ENCODE data around the gene IL1RL2.

The IL1RL2 gene

GRCh38 chr2:102186791-102187495, at the start of gene IL1RL2:
TSS of gene IL1RL2 (plus strand) at chr2:102187023. CDS start at chr2:102187868, 845 bp downstream.
- DNase-seq (ENCODE audit: low read depth), result no peak

DNA sequence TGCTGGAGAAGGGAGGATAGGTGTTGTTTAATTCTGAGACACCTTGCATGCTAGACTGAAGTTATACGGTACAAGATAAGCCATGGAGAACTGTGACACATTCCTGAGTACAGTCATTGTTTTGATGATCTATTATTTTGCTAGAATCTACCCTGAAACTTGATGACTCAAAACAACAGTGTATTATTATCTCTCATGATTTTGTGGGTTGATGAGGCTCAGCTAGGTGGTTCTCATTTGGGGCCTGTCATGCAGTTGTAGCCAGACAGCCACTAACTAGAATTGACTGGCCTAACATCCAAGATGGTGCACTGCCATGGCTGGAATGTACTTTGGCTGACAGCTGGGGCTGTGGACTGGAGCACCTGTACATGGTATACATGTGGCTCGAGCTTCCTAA, 49.7 kb upstream of the IL1RL2 start:
- DNase-seq (ENCODE audit: low read depth), result no peak

- no peak for DNase-seq (ENCODE audit: low read depth)
These were observed 48.5 kb upstream of the IL1RL2 start for GRCh38 chr2:102138331-102138730.

- no peak for DNase-seq (ENCODE audit: low read depth)
These were observed 47.0 kb upstream of the IL1RL2 start for GRCh38 chr2:102139851-102140250.

GRCh38 chr2:102140377-102140776, 46.4 kb upstream of the IL1RL2 start:
- DNase-seq (ENCODE audit: low read depth), result no peak

- no peak for DNase-seq (ENCODE audit: low read depth)
These were observed 45.5 kb upstream of the IL1RL2 start for GRCh38 chr2:102141011-102141943.

DNA sequence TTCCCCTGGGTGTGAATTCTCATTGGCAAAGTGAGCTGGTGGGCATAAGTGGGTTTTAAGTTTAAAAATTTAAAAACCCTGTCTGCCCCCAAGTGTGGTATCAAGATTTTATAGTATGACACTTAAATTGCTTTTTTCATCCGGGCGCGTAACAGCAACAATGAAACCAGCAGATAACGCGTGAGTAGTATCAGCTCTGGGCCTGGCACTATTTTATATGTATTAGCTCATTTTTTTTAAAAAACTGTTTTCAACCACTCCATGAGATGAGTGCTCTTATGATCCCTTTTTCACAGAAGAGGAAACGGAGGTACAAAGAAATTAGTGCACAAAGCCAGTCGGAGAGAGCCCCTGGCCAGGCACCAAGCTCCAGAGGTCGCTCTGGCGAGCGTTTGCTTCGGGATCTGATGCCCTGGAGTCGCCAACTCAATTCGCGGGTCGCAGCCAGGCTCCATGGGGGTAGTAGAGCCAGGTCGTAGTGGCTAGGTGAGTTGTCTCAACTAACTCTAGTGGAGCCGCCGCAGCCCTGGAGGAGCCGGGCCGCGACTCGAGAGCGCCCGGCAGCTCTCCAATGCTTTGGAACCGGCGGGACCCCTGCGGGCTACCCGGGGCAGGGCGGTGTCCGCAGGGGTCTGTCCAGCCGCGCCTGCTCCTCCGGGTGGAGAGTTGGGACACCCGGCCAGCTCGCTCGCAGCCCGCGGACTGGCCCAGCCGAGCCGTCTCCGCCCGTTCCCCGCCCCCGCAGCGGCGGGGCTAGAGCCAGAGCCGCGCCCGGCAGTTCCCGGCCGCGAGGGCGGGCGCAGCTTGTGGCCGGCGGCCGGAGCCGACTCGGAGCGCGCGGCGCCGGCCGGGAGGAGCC, 44.6 kb upstream of the IL1RL2 start, which contains the start of gene IL1R1:
Gene IL1R1, plus strand, starts transcription at position 777 of the 859 bp plus-strand sequence. CDS start 14,979 bp downstream, outside the sequence.
- DNase-seq (ENCODE audit: low read depth), result no peak

DNA sequence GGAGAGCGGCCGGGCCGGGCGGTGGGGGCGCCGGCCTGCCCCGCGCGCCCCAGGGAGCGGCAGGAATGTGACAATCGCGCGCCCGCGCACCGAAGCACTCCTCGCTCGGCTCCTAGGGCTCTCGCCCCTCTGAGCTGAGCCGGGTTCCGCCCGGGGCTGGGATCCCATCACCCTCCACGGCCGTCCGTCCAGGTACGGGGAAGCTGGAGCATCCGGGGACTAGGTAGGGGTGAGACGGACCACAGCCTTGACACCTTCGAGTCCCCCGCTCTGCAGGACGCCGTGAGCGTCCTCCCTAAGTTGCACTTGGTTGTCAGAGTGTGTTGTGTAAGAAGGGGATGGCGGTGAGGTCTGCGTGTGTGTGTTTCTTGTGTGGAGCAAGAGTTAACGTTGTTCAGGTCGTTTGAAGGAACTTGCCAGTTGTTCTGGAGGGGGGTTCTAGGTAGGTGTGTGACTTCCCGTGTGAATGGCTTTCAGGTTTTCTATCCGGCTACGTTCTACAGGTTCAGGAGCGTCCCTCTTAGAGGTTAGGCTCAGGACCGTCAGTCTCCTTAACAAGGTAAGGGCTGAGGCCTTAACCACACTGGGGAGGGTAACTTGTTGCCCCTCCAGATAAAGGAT, 43.9 kb upstream of the IL1RL2 start:
- DNase-seq (ENCODE audit: low read depth), result no peak

DNA sequence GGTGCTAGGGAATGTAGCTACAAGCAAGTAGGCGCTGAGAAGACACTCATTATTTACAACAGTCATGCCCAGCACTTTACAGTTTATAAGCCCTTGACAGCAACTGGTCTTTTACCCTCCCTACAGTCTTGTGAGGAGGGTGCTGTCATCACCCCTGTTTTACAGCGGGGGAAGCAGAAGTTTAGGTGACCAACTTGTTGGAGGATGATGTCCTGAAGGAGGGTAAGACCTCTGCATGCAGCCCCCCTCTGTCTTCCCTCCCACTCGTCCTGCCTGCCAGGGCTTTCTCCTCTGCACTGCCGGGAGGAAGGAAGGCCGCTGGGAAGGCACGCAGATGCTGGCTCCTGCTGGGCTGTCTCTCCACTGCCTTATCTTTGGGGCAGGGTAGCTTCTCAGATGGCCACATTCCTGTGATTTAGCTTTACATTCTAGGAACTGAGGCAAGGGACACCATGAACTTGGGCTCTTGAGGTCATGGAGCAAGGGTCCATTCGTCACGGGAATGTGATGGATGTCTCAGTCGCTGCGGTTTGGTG, 43.3 kb upstream of the IL1RL2 start:
- no peak for DNase-seq (ENCODE audit: low read depth)

- DNase-seq (ENCODE audit: low read depth), result no peak
These were observed 42.7 kb upstream of the IL1RL2 start for GRCh38 chr2:102144128-102144527.

DNA sequence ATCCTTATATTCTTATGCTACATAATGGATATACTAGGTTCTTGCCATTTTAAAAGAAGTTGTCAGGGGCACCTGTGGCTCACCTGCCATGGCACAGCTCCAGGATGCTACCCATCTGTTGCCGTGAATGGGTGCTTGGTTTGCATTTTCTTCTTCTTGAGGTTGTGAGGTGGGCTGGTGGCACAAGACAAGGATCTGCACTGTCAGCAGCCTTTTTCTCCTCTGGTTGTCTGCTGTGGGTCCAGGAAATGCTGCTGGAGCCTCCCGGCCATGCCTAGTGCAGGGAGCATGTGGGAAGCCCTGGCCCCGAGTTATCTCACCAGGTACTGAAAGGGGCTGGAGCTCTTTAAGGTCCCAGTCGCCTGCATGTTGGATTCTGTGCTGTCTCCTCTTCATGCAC, 41.7 kb upstream of the IL1RL2 start:
- no peak for DNase-seq (ENCODE audit: low read depth)

- no peak for DNase-seq (ENCODE audit: low read depth)
These were observed 40.9 kb upstream of the IL1RL2 start for GRCh38 chr2:102145934-102146333.

GRCh38 chr2:102147935-102148334, 38.9 kb upstream of the IL1RL2 start:
- DNase-seq (ENCODE audit: low read depth), result no peak

DNA sequence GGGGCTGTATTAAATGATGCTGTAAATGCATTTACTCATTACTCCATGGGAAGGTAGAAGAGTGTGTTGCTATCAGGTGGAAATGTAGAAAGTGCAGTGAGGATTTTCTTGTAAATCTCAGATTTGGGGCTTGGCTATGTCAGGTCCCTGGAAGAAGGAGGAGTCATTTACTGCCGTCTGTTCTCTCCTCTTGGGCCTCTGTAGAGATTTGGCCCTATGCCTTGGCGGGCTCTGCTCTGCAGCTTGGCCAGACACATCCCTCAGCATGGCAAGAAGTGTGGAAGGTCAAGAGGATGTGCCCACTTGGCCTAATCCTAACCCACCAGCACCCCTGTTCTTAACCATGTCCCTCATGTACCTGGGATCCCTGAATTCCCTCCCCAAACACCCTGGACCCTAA, 37.6 kb upstream of the IL1RL2 start:
- DNase-seq (ENCODE audit: low read depth), result no peak

DNA sequence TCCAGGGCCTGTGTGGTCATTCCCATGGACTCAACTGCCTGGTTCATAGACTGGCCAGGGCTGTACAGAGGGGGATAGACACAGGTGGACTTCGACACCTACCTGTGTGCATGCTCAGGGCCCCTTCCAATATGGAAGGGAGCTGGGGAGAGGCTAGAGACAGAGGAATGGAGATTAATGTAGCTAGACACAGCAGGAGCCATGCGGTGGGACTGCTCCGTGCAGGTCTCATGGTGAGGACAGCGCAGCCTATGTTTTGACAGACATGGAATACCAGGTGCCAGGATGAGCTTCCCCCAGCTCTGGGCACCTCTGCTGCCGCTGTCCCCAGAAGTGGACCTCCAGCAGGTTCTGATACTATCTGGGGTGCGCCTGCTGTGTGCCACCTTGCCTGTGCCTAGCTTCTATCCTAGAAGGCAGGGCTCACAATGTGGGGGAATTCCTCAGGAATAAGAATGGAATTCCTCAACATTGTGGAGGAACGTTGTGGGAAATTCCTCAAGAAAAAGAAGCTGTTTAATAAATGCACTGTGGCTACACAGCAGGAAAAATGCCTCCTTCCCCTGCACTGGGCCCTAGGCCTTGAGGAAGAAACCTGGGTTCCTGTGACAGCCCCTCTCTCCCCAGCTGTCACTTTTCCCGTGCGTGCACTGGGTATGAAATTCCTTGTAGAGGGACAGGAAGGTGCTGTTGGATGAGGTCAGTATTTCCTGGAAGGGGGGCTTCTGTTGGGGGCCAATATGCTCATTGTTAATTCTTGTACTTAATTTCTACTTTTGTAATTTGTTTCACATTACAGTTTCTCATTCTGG, 37.0 kb upstream of the IL1RL2 start:
- no peak for DNase-seq (ENCODE audit: low read depth)

DNA sequence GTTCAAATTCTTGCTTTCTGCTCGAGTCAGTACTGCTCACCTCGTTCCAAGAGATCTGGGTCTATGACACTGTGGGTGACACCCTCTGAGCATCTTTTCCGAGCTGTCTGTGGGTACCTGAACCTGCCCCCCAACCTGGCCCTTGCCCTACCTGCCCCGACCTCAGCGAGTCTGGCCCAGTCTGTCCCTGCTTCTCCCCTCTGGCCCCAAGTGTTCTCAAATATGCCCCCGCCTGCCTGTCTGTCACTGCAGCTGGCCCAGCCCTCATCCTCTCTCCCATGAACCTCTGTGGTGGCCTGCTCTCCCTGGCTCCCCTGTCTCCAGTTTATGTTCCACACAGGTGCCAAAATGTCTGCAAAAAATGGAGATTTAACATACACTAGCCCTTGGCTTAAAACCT, 32.5 kb upstream of the IL1RL2 start:
- no peak for DNase-seq (ENCODE audit: low read depth)

- no peak for DNase-seq (ENCODE audit: low read depth)
These were observed 31.7 kb upstream of the IL1RL2 start for GRCh38 chr2:102154946-102155702.

DNA sequence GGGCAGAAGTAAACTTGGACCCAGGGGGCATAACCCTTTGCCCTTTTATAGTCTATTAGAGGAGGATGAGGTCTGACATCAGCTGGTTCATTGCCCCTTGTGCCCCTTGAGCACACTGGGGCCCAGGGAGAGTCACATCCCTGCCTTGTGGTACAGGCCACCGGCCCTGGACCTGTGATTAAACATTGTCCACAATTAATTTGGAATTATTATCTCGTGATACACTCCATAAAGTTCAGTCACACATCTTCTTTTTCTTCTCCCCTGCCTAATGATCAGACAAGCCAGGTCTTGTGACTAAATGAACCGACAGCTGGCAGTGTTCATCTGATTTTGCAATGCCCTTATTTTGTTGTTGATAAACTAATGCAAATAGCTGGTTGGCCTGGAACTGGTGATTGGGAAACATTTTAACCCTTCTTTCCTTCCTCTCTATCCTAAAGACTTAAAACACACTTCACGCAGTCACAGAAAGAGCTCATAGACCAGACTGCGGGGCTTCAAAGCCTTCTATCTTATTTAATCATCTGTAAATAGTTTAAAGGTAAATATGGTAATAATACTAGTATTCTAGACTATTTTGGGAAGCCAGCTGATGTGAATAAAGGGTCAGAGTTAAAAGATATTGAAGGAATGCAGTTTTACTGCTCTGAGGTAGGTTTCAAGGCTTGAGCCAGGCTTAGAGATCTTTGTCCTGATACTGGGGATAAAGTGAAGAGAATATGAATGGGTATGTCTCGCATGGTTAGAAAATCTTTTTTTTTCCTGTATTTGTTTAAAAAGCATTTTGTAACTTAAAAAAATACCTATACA, 30.9 kb upstream of the IL1RL2 start:
- no peak for DNase-seq (ENCODE audit: low read depth)
